ENCODE measurements around the gene PLEKHB2. TPM values are rescaled to one million over a fixed set of nuclear protein-coding genes. Genes with fewer than 3 reads are reported as not detected.

Gene PLEKHB2
- polyA plus RNA-seq, 1 experiment, result 70.5 TPM

- no peak for DNase-seq (ENCODE audit: low read depth, low spot score)
- Histone ChIP-seq H3K27me3 (ENCODE audit: control insufficient read depth, insufficient read depth, low read length) (no peaks in the 10 kb centered on the region), H3K27ac (ENCODE audit: low read depth, low read length) (no peak overlapping the region), H3K4me3 (ENCODE audit: low read depth, low read length) (no peak overlapping the region), H3K9me3 (ENCODE audit: control insufficient read depth, insufficient read depth, low read length) (no peaks in the 10 kb centered on the region)
- CTCF ChIA-PET, result no interaction called here
- TF ChIP-seq CTCF (IDR thresholded peaks at IDR 0.05; ENCODE audit: low read depth, low read length), result no peak
- POLR2A ChIA-PET, result interaction anchor here (0.6 kb wide), 1 partner anchor 9 kb away, joined by 3 read pairs; no protein-coding TSS in a partner anchor
Measured at GRCh38 chr2:131122496-131122895, 17.4 kb downstream of the PLEKHB2 start.

GRCh38 chr2:131123192-131123591, 18.1 kb downstream of the PLEKHB2 start:
- ChIA-PET CTCF (no interaction called here), POLR2A (no interaction called here)
- DNase-seq (ENCODE audit: low read depth, low spot score), result no peak
- Histone ChIP-seq H3K9me3 (ENCODE audit: control insufficient read depth, insufficient read depth, low read length) (no peaks in the 10 kb centered on the region), H3K4me3 (ENCODE audit: low read depth, low read length) (no peak overlapping the region), H3K27ac (ENCODE audit: low read depth, low read length) (no peak overlapping the region), H3K27me3 (ENCODE audit: control insufficient read depth, insufficient read depth, low read length) (no peaks in the 10 kb centered on the region)
- TF ChIP-seq CTCF (IDR thresholded peaks at IDR 0.05; ENCODE audit: low read depth, low read length), result no peak

- CTCF ChIA-PET, result interaction anchor here (1.1 kb wide), 1 partner anchor 84 kb away, joined by 3 read pairs; no protein-coding TSS in a partner anchor
- POLR2A ChIA-PET, result no interaction called here
- Histone ChIP-seq H3K27me3 (ENCODE audit: control insufficient read depth, insufficient read depth, low read length) (no peaks in the 10 kb centered on the region), H3K9me3 (ENCODE audit: control insufficient read depth, insufficient read depth, low read length) (no peaks in the 10 kb centered on the region), H3K4me3 (ENCODE audit: low read depth, low read length) (no peak overlapping the region), H3K27ac (ENCODE audit: low read depth, low read length) (no peak overlapping the region)
- DNase-seq (ENCODE audit: low read depth, low spot score), result no peak
- no peak for TF ChIP-seq CTCF (IDR thresholded peaks at IDR 0.05; ENCODE audit: low read depth, low read length)
Measured at GRCh38 chr2:131125195-131125757, 20.1 kb downstream of the PLEKHB2 start.

GRCh38 chr2:131126436-131126835, 21.3 kb downstream of the PLEKHB2 start:
- no peak for DNase-seq (ENCODE audit: low read depth, low spot score)
- Histone ChIP-seq H3K27me3 (ENCODE audit: control insufficient read depth, insufficient read depth, low read length) (no peaks in the 10 kb centered on the region), H3K4me3 (ENCODE audit: low read depth, low read length) (no peak overlapping the region), H3K9me3 (ENCODE audit: control insufficient read depth, insufficient read depth, low read length) (no peaks in the 10 kb centered on the region), H3K27ac (ENCODE audit: low read depth, low read length) (no peak overlapping the region)
- no peak for TF ChIP-seq CTCF (IDR thresholded peaks at IDR 0.05; ENCODE audit: low read depth, low read length)
- POLR2A ChIA-PET, result no interaction called here
- CTCF ChIA-PET, result no interaction called here

- no peak for DNase-seq (ENCODE audit: low read depth, low spot score)
- TF ChIP-seq CTCF (IDR thresholded peaks at IDR 0.05; ENCODE audit: low read depth, low read length), result no peak
Measured at GRCh38 chr2:131127076-131127475, 21.9 kb downstream of the PLEKHB2 start.

More at GRCh38 chr2:131127076-131127475, 21.9 kb downstream of the PLEKHB2 start:
- POLR2A ChIA-PET, result no interaction called here
- Histone ChIP-seq H3K9me3 (ENCODE audit: control insufficient read depth, insufficient read depth, low read length) (no peaks in the 10 kb centered on the region), H3K27ac (ENCODE audit: low read depth, low read length) (no peak overlapping the region), H3K4me3 (ENCODE audit: low read depth, low read length) (no peak overlapping the region), H3K27me3 (ENCODE audit: control insufficient read depth, insufficient read depth, low read length) (no peaks in the 10 kb centered on the region)
- CTCF ChIA-PET, result no interaction called here
